Hypothalamus (tissue), 51 donors: ENCODE measurements around the gene TRIM14.
"Not testable (repeated sequence)": the region's sequence is repeated elsewhere in the genome, so short reads cannot be mapped to it uniquely, and the experiment has no call there.

Experiments used
- DNase-seq, 51 donors: peaks; one replicate each; lab custom pipeline; 2025; lab: John Stamatoyannopoulos, UW

TRIM14 gene

DNA sequence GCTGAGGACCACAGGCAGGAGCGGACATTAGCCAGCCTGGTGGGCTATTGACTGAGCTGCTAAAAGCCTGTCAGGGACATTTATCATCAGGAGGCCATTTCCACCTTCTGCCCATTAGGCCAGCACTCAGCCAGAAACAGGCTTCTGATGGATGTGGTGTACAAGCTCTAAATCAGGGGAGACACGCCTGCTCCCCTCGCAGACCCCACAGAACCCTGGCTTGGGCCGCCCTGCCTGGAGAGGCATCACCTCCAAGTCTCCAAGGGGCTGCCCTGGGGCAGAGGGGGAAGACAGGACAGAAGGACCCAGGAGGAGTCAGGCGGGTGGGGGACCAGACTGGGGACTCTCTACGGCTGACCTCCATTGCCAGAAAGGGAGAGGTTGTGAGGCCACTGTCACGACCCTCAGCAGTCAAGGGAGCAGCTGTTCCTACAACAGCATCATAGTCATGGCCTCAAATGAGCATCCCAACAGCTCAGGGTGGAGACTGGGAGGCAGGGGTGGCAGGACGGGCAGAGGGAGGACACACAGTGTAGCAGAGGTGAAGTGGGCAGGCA lies 24.0 kb upstream of the TRIM14 start:
- DNase-seq = no peak

DNA sequence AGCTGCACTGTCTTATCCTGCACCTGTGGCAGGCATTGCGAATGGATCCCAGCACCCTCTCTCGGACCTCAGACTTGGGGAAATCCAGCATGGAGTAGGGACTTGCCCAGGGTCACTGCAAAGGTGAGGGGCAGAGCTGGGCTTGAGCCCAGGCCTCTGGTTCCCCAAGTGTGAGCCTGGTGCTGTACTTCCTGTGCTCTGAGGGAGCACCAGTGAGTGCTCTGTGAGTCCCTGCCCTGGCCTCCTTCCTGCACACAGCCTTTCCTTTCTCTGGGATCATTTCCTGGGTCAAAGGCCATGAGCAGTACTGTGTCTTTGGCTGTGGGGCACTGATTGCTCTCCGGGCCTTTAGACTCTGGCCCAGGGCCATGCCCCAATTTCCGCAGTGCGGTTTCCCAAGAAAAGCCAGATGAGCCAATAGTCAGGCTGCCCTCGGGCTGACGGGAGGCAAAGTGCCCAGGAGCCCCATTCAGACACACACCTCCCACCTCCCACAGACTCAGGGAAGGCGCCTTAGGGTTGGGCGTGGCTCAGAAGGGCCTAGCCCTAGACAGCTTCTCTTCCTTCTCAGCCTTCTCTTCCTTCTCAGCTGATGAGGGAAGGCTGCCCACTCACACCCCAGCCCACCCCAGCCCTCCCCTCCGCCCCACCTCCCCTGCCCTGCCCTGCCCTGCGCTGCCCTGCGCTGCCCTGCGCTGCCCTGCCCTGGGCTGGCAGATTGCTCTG lies 23.3 kb upstream of the TRIM14 start:
- DNase-seq = peak in 24 of 51 donors; percentile 6 to 57 (median 23)

DNA sequence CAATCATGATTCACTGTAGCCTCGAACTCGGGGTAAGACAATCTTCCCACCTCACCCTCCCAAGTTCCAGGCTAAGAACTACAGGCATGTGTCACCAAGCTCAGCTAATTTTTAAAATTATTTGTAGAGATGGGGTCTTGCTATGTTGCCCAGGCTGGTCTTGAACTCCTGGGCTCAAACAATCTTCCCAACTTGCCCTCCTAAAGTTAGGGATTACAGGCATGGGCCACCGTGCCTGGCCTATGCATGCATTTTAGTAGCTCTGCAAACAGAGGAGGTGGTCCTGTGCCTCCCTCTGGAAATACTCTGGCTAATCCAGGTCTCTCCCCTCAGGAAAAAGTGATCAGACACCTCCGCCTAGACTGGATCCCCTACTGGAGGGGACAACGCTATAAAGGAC lies 21.5 kb upstream of the TRIM14 start:
- no peak for DNase-seq

- DNase-seq = no peak
Measured at GRCh38 chr9:98136489-98136888, 17.5 kb upstream of the TRIM14 start.

GRCh38 chr9:98135938-98136337 lies 16.9 kb upstream of the TRIM14 start:
- no peak for DNase-seq

GRCh38 chr9:98135558-98135934 lies 16.5 kb upstream of the TRIM14 start:
- DNase-seq = no peak

DNA sequence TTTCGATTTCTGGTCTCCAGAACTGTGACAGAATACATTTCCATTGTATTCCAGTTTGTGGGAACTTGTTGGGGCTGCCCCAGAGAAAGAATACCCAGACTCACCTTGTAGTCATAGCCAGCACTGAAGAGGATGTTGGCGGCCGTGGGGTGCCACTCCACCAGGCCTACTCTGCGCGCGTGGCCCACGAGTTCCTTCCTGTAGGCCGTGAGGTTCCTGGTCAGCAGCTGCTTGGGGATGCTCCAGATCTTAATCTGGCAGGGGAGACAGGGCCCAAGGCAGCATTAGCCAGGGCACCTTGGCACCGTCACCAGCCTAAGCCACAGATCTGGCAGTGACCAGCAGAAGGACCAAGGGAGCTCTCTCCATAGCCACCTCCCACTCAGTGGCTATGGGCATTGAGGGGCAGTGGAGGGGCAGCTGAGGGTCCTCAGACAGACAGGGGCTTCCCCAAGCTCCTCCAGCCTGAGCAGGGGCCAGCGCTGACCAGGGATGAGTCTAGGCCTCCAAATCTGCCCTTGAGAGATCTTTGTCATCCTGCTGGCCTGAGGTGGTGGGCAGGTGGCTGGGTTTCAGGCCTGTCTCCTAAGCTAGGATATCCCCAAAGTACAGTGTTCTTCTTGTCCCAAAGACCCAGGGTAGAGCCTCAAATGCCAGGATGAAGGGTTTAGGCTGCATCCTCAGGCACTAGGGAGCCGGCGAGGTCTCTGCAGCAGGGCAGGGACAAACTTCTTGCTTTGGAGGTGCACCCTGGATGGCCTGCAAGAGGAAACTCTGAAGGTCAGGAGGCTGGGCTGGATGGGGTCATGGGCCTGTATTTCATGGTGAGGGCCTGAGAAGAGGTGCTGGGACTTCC lies 15.9 kb upstream of the TRIM14 start:
- DNase-seq = no peak

- DNase-seq = no peak
Measured at GRCh38 chr9:98132806-98133631, 14.0 kb upstream of the TRIM14 start.

DNA sequence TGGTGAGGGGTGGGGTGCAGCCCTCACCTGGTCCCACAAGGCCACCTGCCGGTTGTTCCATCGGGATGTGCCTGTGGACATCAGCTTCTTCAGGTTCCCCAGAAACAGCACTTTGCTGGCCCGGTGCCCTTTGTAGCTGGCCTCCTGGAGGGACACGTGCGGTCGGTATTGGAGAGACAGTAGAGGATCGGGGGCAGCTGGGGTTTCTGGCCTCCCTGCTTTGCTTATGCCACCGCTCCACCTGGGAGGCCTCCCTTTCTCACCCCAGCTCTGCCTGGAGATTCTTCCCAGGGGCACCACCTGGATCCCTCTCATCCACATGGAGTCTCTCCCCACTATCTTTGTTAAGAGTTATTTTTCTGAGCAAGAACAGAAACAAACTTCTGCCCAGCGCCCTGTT lies 13.1 kb upstream of the TRIM14 start:
- DNase-seq = no peak

- DNase-seq = no peak
Measured at GRCh38 chr9:98130576-98131228, 11.7 kb upstream of the TRIM14 start.

DNA sequence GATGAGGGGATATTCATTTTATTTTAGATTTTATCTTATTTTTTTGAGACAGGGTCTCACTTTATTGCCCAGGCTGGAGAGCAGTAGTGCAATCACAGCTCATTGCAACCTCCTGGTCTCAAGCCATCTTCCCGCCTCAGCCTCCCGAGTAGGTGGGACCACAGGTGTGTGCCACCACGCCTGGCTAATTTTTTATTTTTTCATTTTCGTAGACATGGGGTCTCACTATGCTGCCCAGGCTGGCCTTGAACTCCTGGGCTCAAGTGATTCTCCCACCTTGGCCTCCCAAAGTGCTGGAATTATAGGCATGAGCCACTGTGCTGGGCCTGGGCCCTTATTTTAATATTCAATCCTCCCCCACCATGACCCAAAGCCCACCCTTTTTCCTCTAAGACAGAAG lies 11.0 kb upstream of the TRIM14 start:
- DNase-seq = not testable (repeated sequence)

DNA sequence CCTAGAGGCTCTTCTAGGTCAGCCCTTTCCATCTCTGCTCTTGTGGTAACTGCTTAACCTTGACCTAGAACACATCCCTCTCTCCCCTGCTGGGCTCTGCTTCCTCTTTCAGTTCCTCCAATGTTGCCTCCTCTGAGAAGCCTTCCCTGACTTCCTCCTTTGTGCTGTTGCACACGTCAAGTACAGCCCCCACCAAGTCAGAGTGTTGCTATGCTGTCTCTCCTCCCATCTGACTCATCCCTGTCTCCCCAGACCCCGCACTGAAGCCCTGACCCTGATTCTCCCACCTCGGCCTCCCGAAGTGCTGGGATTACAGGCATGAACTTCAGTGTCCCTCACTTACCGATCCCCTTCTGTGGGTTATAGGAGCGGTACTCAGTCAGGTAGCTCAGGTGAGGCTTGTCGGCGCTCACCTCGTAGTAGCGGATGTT lies 10.4 kb upstream of the TRIM14 start:
- DNase-seq = peak in 1 of 51 donors; percentile 13

DNA sequence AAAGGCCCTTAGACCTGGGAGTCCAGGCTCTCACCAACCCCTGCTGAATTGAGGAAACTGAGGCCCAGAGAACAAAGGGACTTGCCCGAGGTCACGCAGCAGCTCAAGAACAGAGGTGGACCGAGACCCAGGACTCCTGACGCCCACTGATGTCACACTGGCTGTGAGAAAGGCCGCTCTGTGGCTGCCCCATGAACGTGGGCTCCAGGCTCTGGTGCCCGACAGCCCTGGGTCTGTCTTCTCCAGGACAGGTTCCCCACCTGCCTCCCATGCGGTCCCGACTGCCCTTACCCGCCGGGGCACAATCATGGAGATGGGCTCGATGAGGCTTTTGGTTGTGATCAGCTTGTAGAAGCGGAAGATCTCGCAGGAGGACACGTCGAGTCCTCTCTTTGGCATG lies 9.3 kb upstream of the TRIM14 start:
- no peak for DNase-seq

GRCh38 chr9:98127226-98127625 lies 8.2 kb upstream of the TRIM14 start:
- DNase-seq = no peak

- no peak for DNase-seq
Measured at GRCh38 chr9:98124637-98125426, 5.8 kb upstream of the TRIM14 start.

DNA sequence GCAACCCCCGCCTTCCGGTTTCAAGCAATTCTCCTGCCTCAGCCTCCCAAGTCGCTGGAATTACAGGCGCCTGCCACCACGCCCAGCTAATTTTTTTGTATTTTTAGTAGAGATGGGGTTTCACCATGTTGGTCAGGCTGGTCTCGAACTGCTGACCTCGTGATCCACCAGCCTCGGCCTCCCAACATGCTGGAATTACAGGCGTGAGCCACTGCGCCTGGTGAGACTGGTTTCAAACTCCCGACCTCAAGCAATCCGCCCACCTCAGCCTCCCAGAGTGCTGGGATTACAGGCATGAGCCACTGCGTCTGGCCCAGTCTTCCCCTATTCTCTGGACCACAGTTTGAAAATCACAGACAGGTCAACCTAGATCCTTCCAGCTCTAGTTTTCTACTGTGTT lies 5.1 kb upstream of the TRIM14 start:
- not testable (repeated sequence) for DNase-seq

DNA sequence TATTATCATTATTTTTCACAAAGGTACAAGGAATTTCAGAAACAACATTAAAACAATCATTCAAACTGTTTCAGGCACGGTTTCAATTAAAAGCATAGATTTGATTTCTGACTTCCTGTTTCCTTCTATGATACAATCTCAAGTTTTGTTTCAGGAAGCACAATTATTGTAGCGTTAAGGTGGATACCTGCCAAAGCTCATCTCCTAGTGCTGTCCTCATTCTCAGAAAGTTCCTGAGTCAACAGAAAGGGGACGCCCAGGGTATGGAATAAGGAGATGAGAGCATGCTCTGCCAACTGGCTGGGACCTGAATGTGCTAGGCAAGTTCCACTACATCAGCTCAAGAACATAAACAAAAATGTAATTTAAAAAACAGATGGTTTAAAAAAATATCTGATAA lies 2.0 kb upstream of the TRIM14 start:
- no peak for DNase-seq

- no peak for DNase-seq
Measured at GRCh38 chr9:98120476-98120875, 1.5 kb upstream of the TRIM14 start.

DNA sequence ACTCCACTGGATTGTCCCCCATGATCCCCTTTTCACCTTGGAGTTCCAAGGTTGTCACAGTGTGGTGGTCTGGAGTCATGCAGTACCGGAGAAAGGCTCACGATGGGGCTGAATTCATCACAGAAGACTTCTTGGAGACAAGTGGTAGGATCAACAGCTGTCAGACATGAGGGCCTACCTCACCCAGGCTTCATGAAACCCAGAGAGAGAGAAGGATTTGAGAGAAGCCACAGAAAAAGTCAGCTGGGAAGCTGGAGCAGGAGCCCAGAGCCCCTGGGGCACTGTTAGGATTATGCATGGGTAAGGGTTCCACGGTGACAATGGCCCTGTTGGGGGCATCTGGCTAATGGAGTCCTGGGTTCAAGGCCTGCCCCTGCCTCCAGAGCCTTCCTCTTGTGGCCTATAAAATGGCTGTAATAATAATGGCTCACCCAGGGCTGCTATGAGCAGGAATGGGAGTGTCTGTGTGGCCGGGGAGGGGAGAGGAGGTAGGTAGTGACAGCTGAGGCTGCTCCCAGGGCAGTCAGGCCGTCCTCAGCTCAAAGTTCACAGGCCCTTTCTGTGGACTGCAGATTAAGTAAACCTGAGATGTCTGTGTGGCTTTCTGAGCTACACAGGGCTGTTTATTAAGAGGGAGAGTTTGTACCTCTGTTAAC lies 910 bp downstream of the TRIM14 start:
- peak in 1 of 51 donors; percentile 6 for DNase-seq
